22Rv1 (cell line): ENCODE data around the gene TAP2.

ENCODE experiments used
- CTCF ChIP-seq: fragments of 450-650 bp; IDR thresholded peaks from 2 replicates; pipeline ENCODE4 v1.5.1; 2017; ENCODE audit warnings: mild to moderate bottlenecking
- ZFX ChIP-seq: fragments of 450-650 bp; IDR thresholded peaks from 2 replicates; pipeline ENCODE4 v1.6.1; 2017; ENCODE audit warnings: antibody characterized with exemption, borderline replicate concordance

- TF ChIP-seq CTCF = no peak
- no peak for TF ChIP-seq ZFX
Observed at GRCh38 chr6:32799168-32799567, 39.4 kb downstream of the TAP2 start.
